ENCODE measurements around the gene ATP6V0A1. TPM values are rescaled to one million over a fixed set of nuclear protein-coding genes. Genes with fewer than 3 reads are reported as not detected.

ATP6V0A1 gene
- total RNA-seq, 1 experiment from 2014 or later: 55.2 TPM

DNA sequence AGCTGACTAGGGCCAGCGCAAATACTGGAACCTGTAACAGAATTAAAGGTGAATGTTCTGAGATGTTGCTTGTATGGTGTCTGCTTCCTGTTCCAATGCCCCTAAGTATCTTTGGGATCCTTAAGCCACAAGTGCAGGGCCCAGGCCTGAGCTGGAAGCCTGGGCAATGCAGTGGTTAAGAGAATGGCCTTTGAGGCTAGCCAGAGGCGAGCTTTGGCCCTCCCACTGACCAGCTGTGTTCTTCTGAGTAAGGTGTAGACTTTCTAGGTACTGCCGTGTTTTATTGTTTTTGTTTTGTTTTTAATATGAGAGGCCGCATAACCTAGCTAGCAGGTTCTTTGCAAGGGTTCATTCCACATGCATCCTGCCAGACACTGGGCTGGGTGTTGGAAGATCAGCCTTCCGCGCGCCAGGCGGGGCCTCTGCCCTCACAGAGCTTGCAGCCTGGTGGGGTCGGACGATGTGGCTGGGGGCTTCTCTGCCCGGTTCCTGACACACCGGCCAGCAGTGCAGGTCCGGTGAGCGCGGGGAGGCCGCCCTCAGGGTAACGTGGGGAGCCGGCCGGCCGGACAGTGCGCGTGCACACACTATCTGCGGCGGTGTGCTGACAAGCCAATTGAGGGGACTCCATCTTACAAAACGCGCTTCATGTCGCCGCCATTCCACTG is 107.7 kb downstream of the ATP6V0A1 start:
- TF ChIP-seq CTCF (IDR thresholded peaks at IDR 0.05) (no peak), FOXK1 (CRISPR knock-in tag; IDR thresholded peaks at IDR 0.05) (0 out of 2 replicates have a peak, but pooled peaks have one; percentile 14), CREM (CRISPR knock-in tag; IDR thresholded peaks at IDR 0.05) (0 out of 2 replicates have a peak, but pooled peaks have one; percentile 27), ATF6 (CRISPR knock-in tag; IDR thresholded peaks at IDR 0.05) (no peak)
- TF ChIP-seq, protein P1, sequence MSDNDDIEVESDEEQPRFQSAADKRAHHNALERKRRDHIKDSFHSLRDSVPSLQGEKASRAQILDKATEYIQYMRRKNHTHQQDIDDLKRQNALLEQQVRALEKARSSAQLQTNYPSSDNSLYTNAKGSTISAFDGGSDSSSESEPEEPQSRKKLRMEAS (CRISPR knock-in tag; IDR thresholded peaks at IDR 0.05): no peak
- Mint-ChIP-seq H3K27me3 (ENCODE audit: low read depth) (no peaks in the 10 kb centered on the region), H3K36me3 (peaks cover 25% of the 10 kb centered on the region), H3K4me1 (peaks cover 22% of the 10 kb centered on the region), H3K4me3 (peak overlapping the region; percentile 94), H3K9me3 (no peaks in the 10 kb centered on the region), H3K27ac (peak overlapping the region; percentile 86)
- no peak; the same call in 1 of the 2 replicates for ATAC-seq
- CTCF ChIA-PET: interaction anchor here (0.6 to 3.4 kb wide), 5 partner anchors 12 to 200 kb away, joined by 3 to 30 read pairs (median 4); partner anchors contain the start of gene PSMC3IP
- POLR2A ChIA-PET: interaction anchor here (0.6 kb wide), 1 partner anchor 83 kb away, joined by 3 read pairs; no protein-coding TSS in a partner anchor
- no peak for DNase-seq (ENCODE audit: low spot score)

- H3K36me3 Mint-ChIP-seq: peaks cover 32% of the 10 kb centered on the region
- ChIA-PET POLR2A (no interaction called here), CTCF (interaction anchor here (0.6 to 3.4 kb wide), 8 partner anchors 11 to 200 kb away, joined by 3 to 30 read pairs (median 4); partner anchors contain the start of gene PSMC3IP)
- DNase-seq (ENCODE audit: low spot score) (peak; percentile 92), ATAC-seq (peak; percentile 70)
- peaks cover 22% of the 10 kb centered on the region for H3K4me1 Mint-ChIP-seq
- no peaks in the 10 kb centered on the region for H3K27me3 Mint-ChIP-seq (ENCODE audit: low read depth)
- peak within 1 kb of the TSS; percentile 94 for H3K4me3 Mint-ChIP-seq
- H3K27ac Mint-ChIP-seq: peak within 1 kb of the TSS; percentile 92
- no peaks in the 10 kb centered on the region for H3K9me3 Mint-ChIP-seq
- no peak for TF ChIP-seq TEAD4 (CRISPR knock-in tag; IDR thresholded peaks at IDR 0.05)
- TF ChIP-seq SMAD4 (CRISPR knock-in tag; IDR thresholded peaks at IDR 0.05): no peak
- no peak for TF ChIP-seq NR1H2 (CRISPR knock-in tag; IDR thresholded peaks at IDR 0.05)
- 0 out of 2 replicates have a peak, but pooled peaks have one; percentile 50 for TF ChIP-seq ZNF138 (CRISPR knock-in tag; conservative IDR thresholded peaks at IDR 0.05)
- TF ChIP-seq, protein P2, sequence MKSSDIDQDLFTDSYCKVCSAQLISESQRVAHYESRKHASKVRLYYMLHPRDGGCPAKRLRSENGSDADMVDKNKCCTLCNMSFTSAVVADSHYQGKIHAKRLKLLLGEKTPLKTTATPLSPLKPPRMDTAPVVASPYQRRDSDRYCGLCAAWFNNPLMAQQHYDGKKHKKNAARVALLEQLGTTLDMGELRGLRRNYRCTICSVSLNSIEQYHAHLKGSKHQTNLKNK (CRISPR knock-in tag; IDR thresholded peaks at IDR 0.05): no peak
- peak; percentile 89 for TF ChIP-seq SP1 (CRISPR knock-in tag; conservative IDR thresholded peaks at IDR 0.05)
- TF ChIP-seq, protein P3, sequence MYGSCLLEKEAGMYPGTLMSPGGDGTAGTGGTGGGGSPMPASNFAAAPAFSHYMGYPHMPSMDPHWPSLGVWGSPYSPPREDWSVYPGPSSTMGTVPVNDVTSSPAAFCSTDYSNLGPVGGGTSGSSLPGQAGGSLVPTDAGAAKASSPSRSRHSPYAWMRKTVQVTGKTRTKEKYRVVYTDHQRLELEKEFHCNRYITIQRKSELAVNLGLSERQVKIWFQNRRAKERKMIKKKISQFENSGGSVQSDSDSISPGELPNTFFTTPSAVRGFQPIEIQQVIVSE (CRISPR knock-in tag; IDR thresholded peaks at IDR 0.05; ENCODE audit: borderline replicate concordance): no peak
- 0 out of 2 replicates have a peak, but pooled peaks have one; percentile 16 for TF ChIP-seq JUN (CRISPR knock-in tag; IDR thresholded peaks at IDR 0.05)
- TF ChIP-seq, protein P1 (CRISPR knock-in tag; IDR thresholded peaks at IDR 0.05): peak; percentile 84
- TF ChIP-seq, protein P4, sequence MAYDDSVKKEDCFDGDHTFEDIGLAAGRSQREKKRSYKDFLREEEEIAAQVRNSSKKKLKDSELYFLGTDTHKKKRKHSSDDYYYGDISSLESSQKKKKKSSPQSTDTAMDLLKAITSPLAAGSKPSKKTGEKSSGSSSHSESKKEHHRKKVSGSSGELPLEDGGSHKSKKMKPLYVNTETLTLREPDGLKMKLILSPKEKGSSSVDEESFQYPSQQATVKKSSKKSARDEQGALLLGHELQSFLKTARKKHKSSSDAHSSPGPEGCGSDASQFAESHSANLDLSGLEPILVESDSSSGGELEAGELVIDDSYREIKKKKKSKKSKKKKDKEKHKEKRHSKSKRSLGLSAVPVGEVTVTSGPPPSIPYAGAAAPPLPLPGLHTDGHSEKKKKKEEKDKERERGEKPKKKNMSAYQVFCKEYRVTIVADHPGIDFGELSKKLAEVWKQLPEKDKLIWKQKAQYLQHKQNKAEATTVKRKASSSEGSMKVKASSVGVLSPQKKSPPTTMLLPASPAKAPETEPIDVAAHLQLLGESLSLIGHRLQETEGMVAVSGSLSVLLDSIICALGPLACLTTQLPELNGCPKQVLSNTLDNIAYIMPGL (CRISPR knock-in tag; IDR thresholded peaks at IDR 0.05): no peak; the same call in 1 of the 2 replicates
- TF ChIP-seq ESRRA (CRISPR knock-in tag; IDR thresholded peaks at IDR 0.05; ENCODE audit: borderline replicate concordance): no peak; the same call in 1 of the 2 replicates
- peak; percentile 74; the same call in 1 of the 2 replicates for TF ChIP-seq GABPB1 (CRISPR knock-in tag; IDR thresholded peaks at IDR 0.05)
- TF ChIP-seq RORB (CRISPR knock-in tag; IDR thresholded peaks at IDR 0.05): no peak
- no peak for TF ChIP-seq IRF2 (CRISPR knock-in tag; IDR thresholded peaks at IDR 0.05; ENCODE audit: borderline replicate concordance, low read depth)
- no peak for TF ChIP-seq NFE2L1 (CRISPR knock-in tag; IDR thresholded peaks at IDR 0.05)
- TF ChIP-seq USF1 (CRISPR knock-in tag; IDR thresholded peaks at IDR 0.05): peak; percentile 99
- peak; percentile 40; the same call in 1 of the 2 replicates for TF ChIP-seq FOXP4 (CRISPR knock-in tag; IDR thresholded peaks at IDR 0.05)
- peak; percentile 56; the same call in 1 of the 2 replicates for TF ChIP-seq MYBL2 (CRISPR knock-in tag; IDR thresholded peaks at IDR 0.05)
Observed at GRCh38 chr17:42566883-42567573, 108.3 kb downstream of the ATP6V0A1 start, which contains the start of gene MLX. MLX (plus strand) TSS chr17:42567100; CDS start chr17:42567125, 25 bp downstream.
